ES-I3 (cell line): ENCODE results near the gene SLC15A2.
"Not testable (repeated sequence)": the region's sequence is repeated elsewhere in the genome, so short reads cannot be mapped to it uniquely, and the experiment has no call there.

Source experiments
- H3K36me3 ChIP-seq: 2 replicates; pipeline ENCODE4 v1.6.1; 2013; ENCODE audit warnings: mild to moderate bottlenecking, low read length, control low read depth, moderate library complexity; ENCODE audit not compliant: insufficient read depth
- H3K4me1 ChIP-seq: 2 replicates; pipeline ENCODE4 v1.6.1; 2013; ENCODE audit warnings: mild to moderate bottlenecking, control low read depth, low read length; ENCODE audit not compliant: insufficient read depth
- H3K9ac ChIP-seq: 2 replicates; pipeline ENCODE4 v1.6.1; 2013; ENCODE audit warnings: low read depth, mild to moderate bottlenecking, low read length, moderate library complexity
- H3K9me3 ChIP-seq: 2 replicates; pipeline ENCODE4 v1.6.1; 2013; ENCODE audit warnings: mild to moderate bottlenecking, low read length, moderate library complexity; ENCODE audit not compliant: control insufficient read depth, insufficient read depth

SLC15A2 gene

GRCh38 chr3:121895736-121896135 is 1.5 kb downstream of the SLC15A2 start:
- no peak overlapping the region for H3K9ac ChIP-seq
- H3K36me3 ChIP-seq, result no peaks in the 10 kb centered on the region
- peaks cover 14% of the 10 kb centered on the region; the same call in 1 of the 2 replicates for H3K4me1 ChIP-seq
- no peaks in the 10 kb centered on the region for H3K9me3 ChIP-seq

- H3K4me1 ChIP-seq, result peaks cover 14% of the 10 kb centered on the region; the same call in 1 of the 2 replicates
- no peak overlapping the region for H3K9ac ChIP-seq
- H3K9me3 ChIP-seq, result no peaks in the 10 kb centered on the region
- no peaks in the 10 kb centered on the region for H3K36me3 ChIP-seq
These were observed 2.6 kb downstream of the SLC15A2 start for GRCh38 chr3:121896823-121897222.

- Histone ChIP-seq H3K9ac (no peak overlapping the region), H3K36me3 (no peaks in the 10 kb centered on the region), H3K4me1 (peaks cover 14% of the 10 kb centered on the region; the same call in 1 of the 2 replicates), H3K9me3 (no peaks in the 10 kb centered on the region)
These were observed 3.1 kb downstream of the SLC15A2 start for GRCh38 chr3:121897296-121897695.

DNA sequence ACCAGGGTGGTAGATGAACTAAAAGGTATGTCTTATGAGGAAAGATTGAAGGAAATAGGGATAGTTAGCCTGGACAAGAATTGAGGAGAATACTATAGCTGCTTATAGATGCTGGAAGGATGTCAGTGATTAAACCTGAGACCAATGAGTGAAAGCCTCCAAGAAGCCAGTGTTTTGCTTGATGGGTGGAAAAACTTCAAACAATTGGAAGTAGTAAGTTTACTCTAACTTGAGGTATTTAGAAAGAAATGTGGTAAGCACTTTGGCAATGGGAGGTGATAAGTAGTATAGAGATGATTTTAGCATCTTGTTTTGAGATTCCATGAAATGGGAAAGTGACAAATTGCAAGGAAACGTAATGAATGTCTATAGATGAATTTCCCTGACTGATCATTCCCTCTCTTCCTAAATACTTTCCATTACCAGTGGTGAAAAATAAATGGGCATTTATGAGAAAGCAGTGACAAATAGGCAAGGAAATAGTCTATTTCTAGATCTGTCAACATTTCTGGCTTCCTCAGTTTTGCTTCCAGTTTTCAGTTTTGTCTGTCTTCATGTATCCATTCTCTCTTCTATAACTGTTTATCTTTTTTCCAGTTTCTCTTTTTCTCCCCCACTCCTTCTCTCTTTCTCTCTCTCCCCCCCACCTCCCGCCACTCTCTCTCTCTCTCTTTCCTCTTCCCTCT is 19.2 kb downstream of the SLC15A2 start:
- Histone ChIP-seq H3K9ac (no peak overlapping the region), H3K4me1 (0 out of 2 replicates have a peak, but pooled peaks cover 4% of the 10 kb centered on the region), H3K36me3 (no peaks in the 10 kb centered on the region), H3K9me3 (peaks cover 1% of the 10 kb centered on the region; the same call in 1 of the 2 replicates)

GRCh38 chr3:121914081-121914998 is 20.1 kb downstream of the SLC15A2 start:
- H3K9ac ChIP-seq, result no peak overlapping the region
- H3K4me1 ChIP-seq, result 0 out of 2 replicates have a peak, but pooled peaks cover 4% of the 10 kb centered on the region
- no peaks in the 10 kb centered on the region for H3K36me3 ChIP-seq
- H3K9me3 ChIP-seq, result no peaks in the 10 kb centered on the region

DNA sequence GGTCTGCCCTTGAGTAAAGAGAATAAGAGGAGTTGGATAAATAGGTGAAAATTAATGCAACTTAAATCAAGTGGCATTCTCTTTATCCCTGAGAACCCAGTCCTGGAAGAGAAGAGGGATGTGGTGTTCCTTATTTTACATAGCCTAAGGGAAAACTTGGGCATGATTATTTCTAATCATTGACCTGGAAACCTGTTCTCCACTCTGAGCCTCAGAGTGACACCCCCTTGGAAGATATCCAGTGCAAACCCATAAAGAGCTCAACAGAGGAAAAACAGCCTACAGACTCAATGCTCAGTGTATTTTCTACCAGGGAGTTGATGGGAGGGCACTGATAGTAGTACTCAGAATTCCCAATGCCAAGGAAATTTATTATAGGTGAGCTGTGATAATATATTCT is 22.0 kb downstream of the SLC15A2 start:
- Histone ChIP-seq H3K36me3 (no peaks in the 10 kb centered on the region), H3K9ac (no peak overlapping the region), H3K4me1 (0 out of 2 replicates have a peak, but pooled peaks cover 4% of the 10 kb centered on the region), H3K9me3 (no peaks in the 10 kb centered on the region)

- 0 out of 2 replicates have a peak, but pooled peaks cover 4% of the 10 kb centered on the region for H3K4me1 ChIP-seq
- H3K36me3 ChIP-seq, result no peaks in the 10 kb centered on the region
- H3K9me3 ChIP-seq, result no peaks in the 10 kb centered on the region
- no peak overlapping the region for H3K9ac ChIP-seq
These were observed 24.7 kb downstream of the SLC15A2 start for GRCh38 chr3:121918779-121919483.

DNA sequence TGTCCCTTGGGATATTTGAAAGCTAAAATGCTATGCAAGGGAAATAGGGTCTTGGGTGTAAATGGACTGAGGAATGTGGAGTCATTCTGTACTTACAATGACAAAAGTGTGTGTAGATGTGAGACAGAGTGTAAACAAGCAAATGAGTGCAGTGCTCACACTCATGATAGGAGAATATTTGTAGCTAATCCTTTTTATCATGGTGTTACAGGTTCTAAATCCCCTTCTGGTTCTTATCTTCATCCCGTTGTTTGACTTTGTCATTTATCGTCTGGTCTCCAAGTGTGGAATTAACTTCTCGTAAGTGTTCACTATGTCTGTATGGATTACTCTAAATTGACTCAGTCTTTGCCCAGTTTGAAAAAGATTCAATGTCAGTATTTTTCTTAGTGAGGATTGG is 30.5 kb downstream of the SLC15A2 start:
- H3K4me1 ChIP-seq, result no peaks in the 10 kb centered on the region
- no peaks in the 10 kb centered on the region for H3K36me3 ChIP-seq
- no peak overlapping the region for H3K9ac ChIP-seq
- H3K9me3 ChIP-seq, result no peaks in the 10 kb centered on the region

- Histone ChIP-seq H3K36me3 (no peaks in the 10 kb centered on the region), H3K4me1 (no peaks in the 10 kb centered on the region), H3K9ac (no peak overlapping the region), H3K9me3 (no peaks in the 10 kb centered on the region)
These were observed 32.2 kb downstream of the SLC15A2 start for GRCh38 chr3:121926380-121926779.

- not testable (repeated sequence) for H3K9me3 ChIP-seq, H3K36me3 ChIP-seq, H3K4me1 ChIP-seq
- peak overlapping the region; percentile 56; the same call in 1 of the 2 replicates for H3K9ac ChIP-seq
These were observed 44.1 kb downstream of the SLC15A2 start for GRCh38 chr3:121938141-121938855.

- no peaks in the 10 kb centered on the region for H3K36me3 ChIP-seq
- no peaks in the 10 kb centered on the region for H3K9me3 ChIP-seq
- no peaks in the 10 kb centered on the region for H3K4me1 ChIP-seq
- H3K9ac ChIP-seq, result no peak overlapping the region
These were observed 47.4 kb downstream of the SLC15A2 start for GRCh38 chr3:121941592-121941991.

- Histone ChIP-seq H3K9ac (no peak overlapping the region), H3K36me3 (no peaks in the 10 kb centered on the region), H3K9me3 (no peaks in the 10 kb centered on the region), H3K4me1 (no peaks in the 10 kb centered on the region)
These were observed 48.0 kb downstream of the SLC15A2 start for GRCh38 chr3:121942116-121942786.

GRCh38 chr3:121943431-121943830 is 49.2 kb downstream of the SLC15A2 start:
- Histone ChIP-seq H3K9ac (no peak overlapping the region), H3K4me1 (no peaks in the 10 kb centered on the region), H3K36me3 (no peaks in the 10 kb centered on the region), H3K9me3 (no peaks in the 10 kb centered on the region)
